Measurements from ENCODE around the gene AMN1.
A peak's percentile ranks its signal among the peaks of the same experiment; 100 is the strongest.
"Not testable (repeated sequence)": the region's sequence is repeated elsewhere in the genome, so short reads cannot be mapped to it uniquely, and the experiment has no call there.

The AMN1 gene

DNA sequence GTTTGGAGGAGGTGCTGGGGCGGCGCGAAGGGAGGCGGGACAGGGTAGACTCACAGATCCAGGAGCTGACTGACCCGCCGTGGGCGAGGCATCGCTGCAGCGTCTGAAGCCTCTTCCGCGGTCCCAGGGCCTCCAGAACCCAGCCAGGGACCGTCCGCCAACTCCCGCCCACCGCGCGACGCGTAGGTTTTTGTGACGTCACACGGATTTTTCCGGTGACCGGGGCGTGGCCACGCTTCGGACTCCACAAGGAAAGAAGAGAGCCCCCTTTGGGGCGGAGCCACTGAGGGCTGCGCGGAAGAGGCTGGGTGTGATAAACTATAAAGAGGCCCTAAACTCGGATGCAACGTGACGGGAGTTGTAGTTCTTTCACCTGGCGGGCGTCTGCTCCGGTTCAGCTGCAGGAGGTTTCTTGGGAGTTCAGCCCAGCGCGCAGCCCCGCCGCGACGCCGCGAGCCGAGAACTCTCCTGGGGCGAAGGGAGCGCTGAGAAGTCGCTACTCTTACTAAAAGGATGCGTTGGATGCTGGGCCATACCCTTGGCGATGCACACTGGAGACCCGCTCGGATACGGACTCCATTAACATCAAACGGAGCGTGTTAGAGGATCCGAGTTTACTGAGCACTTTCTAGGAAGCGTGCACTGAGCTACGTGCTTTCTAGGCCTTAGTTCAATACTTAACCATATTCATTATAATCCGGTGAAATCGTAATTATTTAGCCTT, at the start of gene AMN1:
Gene AMN1, minus strand, starts transcription at position 105 of the 724 bp plus-strand sequence. Its CDS starts 13 bp downstream, at position 92.
- DNase-seq (ENCODE audit: low read depth, low spot score): peak; percentile 95

DNA sequence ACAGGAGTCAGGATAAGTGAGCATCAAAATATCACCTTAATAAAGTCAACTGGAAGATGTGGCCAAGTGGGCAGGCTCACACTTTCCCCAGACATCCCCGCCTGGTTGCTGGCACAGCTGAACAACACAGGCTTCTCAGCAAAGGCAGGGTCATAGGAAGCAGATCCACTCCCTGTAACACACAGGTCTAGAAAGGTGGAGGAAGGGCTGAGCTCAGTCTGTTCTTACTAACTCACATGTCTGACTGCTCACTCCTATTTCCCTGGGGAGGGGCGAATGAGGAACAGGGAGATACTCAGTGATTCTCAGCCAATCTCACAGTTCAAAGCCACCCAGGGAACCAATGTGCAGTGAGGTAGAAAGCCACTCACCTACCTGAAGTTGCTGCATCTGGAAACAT, 45.0 kb upstream of the AMN1 start:
- no peak for DNase-seq (ENCODE audit: low read depth, low spot score)

DNA sequence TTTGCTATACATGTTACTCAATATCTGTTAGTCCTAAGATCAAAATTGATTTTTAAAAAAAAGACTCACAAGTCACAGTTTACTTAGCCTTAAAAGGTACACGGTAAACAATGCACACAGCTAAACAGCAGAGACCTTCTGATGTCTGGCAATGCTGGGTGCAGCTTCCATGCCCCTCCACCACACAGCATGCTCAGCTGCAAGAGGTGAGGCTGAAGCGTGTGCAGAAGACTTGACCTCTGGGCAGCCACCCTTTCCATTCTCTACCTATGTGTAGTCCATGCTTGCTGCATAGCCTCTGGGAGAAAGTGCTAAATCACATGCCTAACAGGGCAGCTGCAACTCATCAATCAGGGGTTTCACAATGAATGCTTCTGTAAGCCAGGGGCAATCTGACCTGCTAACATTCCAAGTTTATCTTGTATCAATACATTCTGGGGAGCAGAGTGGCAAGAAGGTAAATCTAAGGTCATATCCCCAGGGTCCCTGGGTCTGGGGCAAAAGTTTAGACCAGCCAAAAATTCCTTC, 44.5 kb upstream of the AMN1 start:
- no peak for DNase-seq (ENCODE audit: low read depth, low spot score)

DNA sequence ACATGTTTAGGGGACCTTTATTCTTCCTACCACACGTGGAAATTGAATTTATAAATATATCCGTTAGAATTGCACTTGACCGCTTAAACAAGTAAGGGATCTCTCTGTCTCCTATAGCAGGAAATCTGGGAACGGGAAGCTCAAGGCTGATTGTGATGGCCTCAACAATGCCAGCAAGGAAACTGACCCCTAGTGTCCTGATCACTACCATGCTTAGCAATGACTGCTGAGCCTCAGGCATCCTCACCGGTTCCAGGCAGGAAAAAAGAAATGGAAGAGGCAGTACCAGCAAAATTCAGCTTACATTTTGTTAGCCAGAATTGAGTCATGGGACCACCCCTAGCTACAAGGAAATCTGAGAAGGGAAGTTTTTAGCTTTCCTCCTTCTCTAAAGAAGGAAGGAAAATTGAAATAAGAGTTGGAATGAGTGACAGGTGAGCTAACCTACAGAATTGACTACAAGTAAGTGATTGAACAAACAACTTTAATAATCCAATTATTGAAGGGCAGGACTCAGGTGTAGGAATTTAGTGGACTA, 43.9 kb upstream of the AMN1 start:
- DNase-seq (ENCODE audit: low read depth, low spot score): no peak

DNA sequence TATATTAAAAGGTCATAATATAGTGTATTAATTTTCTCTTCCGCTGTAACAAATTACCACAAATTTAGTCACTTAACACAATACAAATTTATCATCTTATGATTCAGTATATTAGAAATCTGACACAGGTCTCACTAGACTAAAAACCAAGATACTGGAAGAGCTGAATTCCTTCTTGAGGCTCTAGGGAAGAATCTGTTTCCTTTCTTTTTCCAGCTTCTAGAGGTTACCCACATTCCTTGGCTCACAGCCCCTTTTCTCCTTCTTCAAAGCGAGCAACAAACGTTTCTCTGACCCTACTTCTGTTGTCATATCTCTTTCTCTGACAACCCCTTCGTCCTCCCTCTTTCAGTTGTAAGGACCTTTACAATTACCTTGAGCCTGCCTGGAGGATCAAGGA, 43.4 kb upstream of the AMN1 start:
- DNase-seq (ENCODE audit: low read depth, low spot score): no peak

DNA sequence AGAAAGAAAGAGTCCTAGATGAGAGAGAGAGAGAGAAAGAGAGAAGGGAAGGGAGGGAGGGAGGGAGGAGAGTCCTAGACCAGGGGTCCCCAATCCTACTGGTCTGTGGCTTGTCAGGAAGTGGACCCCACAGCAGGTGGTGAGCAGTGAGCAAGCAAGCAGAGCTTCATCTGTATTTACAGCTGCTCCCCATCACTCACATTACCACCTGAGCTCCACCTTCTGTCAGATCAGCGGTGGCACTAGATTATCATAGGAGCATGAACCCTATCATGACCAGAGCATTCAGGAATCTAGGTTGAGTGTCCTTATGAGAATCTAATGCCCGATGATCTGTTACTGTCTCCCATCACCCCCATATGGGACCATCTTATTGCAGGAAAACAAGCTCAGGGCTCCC, 39.2 kb upstream of the AMN1 start:
- DNase-seq (ENCODE audit: low read depth, low spot score): no peak

DNA sequence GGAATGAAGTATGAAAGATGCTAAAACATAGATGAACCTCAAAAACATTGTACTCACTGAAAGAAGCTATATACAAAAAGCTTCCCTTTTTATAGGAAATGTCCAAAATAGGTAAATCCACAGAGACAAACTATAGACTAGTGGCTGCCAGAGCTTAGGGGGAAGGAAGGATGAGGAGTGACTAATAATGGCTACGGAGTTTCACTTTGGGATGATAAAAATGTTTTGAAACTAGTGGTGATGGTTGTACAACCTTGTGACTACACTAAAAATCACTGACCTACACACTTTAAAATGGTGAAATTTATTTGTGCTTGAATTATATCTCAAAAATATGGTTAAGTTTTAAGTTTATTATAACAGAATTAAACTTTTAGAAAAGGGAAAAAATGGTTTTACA, 37.1 kb upstream of the AMN1 start:
- DNase-seq (ENCODE audit: low read depth, low spot score): no peak

DNA sequence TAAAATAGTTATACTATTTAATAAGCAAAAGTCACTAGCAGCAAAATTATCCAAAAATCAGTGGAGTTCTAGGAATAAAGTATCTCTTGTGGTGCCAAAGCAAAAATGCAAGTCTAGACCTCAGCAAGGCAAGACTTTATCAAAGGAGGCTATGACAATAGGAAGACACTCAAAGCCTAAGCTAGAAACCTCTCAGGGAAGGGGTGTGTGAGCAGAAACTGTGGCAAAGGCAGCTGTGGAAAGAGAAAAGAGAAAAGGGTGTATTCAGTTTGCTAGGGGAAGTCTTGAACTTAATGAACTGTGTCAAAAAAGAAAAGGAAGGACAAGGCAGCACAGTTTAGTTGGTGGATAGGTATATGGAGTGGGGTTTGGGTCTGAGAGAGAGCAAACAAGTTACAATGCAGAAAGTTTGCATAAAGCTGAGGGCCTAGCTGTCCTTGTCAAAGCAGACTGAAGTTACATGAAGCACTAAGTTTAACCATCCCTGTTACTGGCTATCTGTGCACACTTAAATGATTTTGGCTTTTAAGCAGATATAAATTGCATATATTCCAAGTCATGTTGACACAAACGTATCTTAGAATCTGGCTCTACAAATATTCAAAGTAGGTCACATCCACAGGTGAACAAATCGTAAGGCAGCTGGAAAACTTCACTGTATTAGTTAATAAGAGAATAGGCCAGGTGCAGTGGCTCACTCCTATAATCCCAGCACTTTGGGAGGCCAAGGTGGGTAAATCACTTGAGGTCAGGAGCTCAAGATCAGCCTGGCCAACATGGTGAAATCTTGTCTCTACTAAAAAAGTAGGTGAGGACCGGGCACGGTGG, 31.0 kb upstream of the AMN1 start:
- DNase-seq (ENCODE audit: low read depth, low spot score): no peak

DNA sequence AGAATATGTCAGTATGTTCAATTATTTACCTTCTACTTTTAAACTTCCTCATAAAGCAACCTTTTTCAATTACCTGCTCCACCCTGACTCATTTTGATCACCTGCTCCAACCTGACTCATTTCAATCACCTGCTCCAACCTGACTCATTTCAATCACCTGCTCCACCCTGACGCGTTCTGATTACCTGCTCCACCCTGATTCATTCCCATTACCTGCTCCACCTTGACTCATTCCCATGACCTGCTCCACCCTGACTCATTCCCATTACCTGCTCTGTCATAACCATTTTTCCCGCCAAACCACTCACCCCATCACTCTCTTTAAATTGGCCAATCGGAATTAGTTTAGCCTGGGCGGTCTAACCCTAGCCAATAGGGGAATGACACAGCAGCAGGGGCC, 29.5 kb upstream of the AMN1 start:
- not testable (repeated sequence) for DNase-seq (ENCODE audit: low read depth, low spot score)

DNA sequence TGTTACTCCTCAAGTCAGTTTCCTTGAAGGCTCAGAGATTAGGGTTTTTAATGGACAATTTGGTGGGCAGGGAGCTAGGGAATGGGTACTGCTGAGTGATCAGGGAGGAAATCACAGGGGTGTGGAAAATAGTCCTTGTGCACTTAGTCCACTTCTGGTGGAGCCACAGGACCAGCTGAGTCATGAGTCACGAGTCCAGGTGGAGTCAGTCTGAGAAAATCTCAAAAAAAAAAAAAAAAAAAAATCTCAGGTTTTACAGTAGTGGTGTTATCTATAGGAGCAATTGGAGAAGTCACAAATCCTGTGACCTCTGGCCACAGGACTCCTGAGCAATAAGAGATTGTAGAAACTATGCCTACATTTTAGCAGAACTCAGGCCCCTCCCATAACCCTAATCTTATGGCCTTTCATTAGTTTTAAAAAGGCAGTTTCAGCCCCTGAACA, 28.2 kb upstream of the AMN1 start:
- DNase-seq (ENCODE audit: low read depth, low spot score): no peak

DNA sequence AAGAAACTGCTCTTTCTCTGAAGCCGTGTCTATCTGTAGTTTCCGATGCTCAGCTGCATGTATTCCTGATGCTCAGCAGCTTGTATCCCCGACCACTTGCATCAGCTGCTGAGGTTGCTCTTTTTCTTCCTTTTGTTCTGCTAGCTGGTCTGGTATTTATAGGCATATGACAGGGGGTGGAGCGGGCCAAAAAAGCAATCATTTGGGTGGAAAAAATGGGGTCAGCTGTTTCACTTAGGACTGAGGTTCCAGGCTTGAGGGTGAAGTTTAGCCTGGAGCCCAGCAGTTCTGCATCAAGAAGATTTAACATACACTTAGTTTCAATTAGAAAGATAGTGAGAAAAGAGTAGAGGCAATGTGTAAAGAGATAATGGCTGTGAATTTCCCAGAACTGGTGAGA, 23.6 kb upstream of the AMN1 start:
- no peak for DNase-seq (ENCODE audit: low read depth, low spot score)

DNA sequence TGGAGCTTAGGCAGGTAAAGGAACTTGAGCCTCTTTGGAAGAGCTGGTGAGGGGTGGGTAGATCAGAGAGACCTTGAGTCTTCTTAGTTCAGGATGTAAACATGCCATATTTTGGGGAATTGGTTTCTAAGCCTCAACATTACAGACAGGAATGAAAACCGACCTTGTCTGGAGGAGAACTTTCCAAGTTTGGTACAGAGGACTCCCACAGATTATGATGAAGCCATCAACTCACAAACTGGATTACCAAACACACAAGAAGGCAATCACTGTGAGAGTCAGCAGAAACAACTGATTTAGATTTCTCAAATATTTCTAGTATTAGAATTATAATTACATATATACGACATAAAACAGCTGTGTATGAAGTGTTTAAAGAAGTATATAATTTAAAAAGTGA, 22.3 kb upstream of the AMN1 start:
- no peak for DNase-seq (ENCODE audit: low read depth, low spot score)

DNA sequence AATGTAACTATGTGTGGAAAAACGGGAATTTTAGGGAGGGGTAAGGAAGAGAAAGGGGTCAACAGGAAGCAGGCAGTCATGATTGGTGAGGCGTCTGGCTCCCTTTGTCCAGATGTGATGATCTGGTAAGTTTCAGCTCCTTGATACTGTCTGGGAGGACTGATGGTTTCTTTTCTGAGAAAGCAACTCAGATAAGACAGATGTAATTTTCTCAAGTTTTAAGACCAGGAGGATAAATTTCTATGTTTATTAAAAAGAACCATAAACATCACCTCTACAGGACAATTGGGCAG, 21.9 kb upstream of the AMN1 start:
- DNase-seq (ENCODE audit: low read depth, low spot score): no peak

DNA sequence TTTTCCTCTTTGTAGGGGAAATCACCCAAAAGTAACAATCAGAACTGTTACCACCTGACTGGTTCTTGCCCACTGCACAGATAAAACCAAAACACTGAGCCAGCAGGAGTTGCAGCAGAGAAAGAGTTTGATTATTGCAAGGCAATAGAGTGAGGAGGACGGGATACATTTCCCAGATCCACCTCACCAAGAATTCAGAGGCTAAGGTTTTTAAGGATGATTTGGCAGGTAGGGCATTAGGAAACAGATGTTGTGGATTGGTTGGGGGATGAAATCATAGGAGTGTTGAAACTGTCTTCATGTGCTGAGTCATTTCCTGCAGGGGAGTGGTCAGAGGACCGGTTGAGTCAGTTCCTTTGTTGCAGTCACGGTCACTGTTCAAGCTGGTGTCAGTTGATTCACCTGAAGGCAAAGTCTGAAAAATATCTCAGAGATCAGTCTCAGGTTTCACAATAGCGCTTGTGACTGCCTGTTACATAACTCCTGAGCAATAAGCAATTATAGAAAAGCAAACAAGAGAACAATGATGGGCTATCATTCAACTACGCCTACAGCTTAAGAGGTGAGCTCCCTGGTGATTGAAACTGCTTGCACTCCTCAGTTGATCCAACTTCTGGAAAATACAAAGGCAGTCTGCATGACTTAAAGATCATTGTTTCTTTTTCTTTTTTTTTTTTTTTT, 20.3 kb upstream of the AMN1 start:
- peak; percentile 96 for DNase-seq (ENCODE audit: low read depth, low spot score)

DNA sequence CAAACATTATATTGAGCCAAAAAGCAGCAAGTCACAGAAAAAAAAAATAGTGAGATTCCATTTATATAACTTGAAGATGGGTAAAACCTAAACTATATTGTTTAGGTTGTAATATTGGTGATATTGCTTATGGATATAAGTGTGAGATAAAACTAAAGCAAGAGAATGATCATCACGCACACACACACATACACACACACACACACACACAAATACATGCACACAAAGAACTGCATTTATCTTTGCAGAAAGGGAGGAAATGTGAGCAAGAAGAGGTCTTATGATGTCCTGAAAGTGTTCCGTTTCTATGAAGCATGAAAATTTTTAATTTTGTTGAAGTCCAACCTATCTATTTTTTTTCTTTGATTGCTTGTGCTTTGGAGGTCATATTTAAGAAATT, 16.4 kb upstream of the AMN1 start:
- DNase-seq (ENCODE audit: low read depth, low spot score): no peak

DNA sequence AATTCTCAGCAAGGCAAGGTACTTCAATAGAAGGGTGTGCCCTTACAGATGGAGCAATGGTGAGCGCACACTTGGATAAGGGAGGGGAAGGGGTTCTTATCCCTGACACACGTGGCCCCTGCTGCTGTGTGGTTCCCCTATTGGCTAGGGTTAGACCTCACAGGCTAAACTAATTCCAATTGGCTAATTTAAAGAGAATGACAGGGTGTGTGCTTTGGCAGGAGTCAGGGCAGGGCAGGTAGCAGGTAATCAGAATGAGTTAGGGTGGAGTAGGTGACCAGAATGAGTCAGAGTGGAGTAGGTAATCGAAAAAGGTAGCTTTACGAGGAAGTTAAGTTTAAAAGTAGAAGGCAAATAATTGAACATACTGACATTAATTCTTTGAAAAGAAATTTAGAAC, 15.5 kb upstream of the AMN1 start:
- DNase-seq (ENCODE audit: low read depth, low spot score): not testable (repeated sequence)

DNA sequence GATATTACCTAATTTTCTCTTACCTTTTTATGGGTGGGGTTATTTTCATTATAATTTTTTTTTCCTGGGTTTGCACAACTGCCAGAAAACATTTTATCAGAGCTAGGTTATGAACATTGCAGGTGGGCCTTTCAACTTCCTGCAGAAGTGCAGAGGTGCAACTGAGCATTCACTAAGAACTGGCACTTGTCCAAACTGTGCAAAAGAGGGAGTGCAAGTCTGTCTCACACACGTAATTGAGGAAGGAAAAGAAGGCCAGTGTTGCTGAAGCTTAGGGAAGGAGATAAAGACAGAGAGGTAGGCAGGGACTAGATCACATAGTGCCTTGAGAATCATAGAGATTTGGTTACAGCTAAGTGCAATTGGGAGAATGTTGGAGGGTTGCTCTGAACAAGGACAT, 14.1 kb upstream of the AMN1 start:
- DNase-seq (ENCODE audit: low read depth, low spot score): no peak

DNA sequence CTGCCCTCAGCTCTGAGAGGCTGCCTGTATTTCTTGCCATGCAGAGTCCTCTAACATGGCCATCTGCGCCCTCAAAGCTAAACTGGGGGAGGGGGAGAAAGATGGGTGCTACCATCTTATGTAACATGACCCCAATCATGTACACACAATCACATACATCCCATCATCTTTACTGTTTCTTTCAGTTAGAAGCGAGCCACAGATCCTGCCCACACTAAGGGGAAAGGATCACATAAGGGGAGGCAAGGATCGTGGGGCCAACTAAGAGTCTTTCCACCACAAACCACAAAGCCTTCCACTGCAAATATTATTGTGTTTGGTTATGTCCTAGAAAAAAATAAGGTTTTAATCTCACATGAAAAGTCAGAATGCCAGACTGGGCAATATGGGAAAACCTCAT, 11.8 kb upstream of the AMN1 start:
- DNase-seq (ENCODE audit: low read depth, low spot score): no peak

DNA sequence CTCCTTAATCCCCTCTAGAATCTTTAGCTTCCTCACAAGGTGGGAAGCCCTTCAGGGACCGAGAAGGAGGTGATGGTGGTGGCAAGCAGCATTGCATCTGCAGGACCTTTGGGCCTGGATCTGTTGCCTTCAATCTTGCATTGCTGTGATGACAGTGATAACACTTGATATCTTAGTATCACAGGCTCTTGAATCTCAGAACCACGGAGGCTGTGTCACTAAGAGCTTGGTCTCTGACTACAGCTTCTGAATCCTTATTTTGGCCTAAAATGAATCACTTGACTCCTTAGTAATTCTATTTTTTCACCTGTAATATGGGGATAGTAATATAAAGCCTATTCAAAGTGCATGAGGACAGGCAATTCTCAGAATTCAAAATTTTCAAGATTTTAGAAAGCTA, 8.9 kb upstream of the AMN1 start:
- no peak for DNase-seq (ENCODE audit: low read depth, low spot score)

DNA sequence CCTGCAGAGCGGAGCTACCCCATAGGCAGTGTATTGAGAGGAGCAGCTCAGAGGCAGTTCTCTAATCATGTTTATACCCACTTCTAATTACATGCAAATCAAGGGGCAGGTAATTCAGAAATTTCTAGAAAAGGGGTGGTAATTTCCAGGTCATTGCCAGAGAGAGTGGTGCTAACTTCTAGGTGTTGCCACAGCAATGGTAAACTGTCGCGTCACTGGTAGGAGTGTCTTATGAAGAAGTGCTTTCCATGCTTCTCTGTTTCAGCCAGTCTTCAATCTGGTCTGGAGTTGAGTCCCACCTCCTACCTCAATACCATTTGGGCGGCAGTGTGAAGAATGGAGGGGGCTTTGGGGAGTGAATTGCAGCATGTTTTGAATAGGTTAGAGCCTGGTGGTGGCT, 8.5 kb upstream of the AMN1 start:
- DNase-seq (ENCODE audit: low read depth, low spot score): no peak

DNA sequence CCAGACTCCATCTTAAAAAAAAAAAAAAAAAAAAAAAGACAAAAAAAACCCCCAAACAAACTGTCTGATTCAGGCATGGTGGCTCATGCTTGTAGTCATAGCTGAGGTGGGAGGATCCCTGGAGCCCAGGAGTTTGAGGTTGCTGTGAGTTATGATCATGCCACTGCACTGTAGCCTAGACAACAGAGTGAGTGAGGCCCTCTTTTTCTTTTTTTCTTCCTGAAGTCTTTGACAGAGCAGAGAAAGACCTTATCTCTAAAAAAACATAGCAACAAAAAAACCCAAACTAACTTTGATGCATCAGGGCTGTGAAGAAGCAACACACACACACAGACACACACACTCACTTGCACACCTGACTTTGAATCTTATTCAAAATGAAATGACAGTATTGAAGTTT, 7.7 kb upstream of the AMN1 start:
- DNase-seq (ENCODE audit: low read depth, low spot score): no peak
